ENCODE data around the gene ZKSCAN3.

GRCh38 chr6:28368522-28368921 lies 18.8 kb downstream of the ZKSCAN3 start:
- TF ChIP-seq POLR2AphosphoS5 (IDR thresholded peaks at IDR 0.05; ENCODE audit: low read depth, low read length) (no peak), POLR2A (IDR thresholded peaks at IDR 0.05; ENCODE audit: low read depth, low read length) (no peak), TAF1 (IDR thresholded peaks at IDR 0.05; ENCODE audit: borderline replicate concordance, low read depth, low read length) (no peak)

All from GM12892 (cell line).